ENCODE data around the gene WDR37.
"Not testable (repeated sequence)": the region's sequence is repeated elsewhere in the genome, so short reads cannot be mapped to it uniquely, and the experiment has no call there.

WDR37 gene

DNA sequence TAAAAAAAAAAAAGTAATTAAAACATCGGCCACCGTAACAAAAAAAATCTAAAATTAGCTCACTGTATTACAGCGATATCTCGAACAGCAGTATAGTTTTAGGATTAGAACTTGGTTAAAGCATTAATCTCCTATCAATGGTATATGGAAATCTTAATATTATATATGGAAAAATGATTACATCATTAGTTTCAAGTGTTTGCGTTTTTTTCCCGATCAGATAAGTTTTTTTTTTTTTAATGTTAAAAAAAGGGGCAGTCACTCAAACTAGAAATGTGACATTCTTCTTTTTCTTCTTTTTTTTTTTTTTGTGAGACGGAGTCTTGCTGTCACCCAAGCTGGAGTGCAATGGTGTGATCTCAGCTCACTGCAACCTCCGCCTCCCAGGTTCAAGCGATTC is 14.7 kb upstream of the WDR37 start:
- in situ Hi-C loops (cut with HindIII; ENCODE audit: low sequenced_read_pairs) = loop anchor here (10.0 kb wide), 1 partner anchor 57 kb away; the partner anchor contains the start of gene GTPBP4

DNA sequence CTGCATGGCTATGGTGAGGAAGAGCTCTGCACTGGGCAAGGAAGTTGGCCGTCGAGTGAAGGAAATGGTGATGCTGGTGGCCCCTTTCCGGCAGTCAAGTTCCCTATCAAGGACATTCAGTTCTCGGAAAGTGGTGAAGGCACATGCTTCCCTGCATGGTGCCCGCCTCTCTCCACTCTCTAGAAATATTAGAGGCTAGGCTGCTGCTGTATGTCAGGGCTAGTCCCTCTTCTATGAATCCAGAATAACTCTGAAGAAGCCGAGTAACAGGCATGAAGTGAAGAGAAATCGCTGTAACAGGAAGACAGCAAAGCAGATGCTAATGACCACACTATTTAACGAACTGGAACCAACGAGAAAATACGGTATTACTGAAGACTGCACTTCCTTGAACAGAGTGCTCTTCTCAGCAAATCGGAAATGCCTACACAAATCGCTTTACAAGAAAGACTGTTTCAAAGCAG is 12.6 kb upstream of the WDR37 start:
- in situ Hi-C loops (cut with HindIII; ENCODE audit: low sequenced_read_pairs) = loop anchor here (10.0 kb wide), 1 partner anchor 59 kb away; the partner anchor contains the start of gene GTPBP4

DNA sequence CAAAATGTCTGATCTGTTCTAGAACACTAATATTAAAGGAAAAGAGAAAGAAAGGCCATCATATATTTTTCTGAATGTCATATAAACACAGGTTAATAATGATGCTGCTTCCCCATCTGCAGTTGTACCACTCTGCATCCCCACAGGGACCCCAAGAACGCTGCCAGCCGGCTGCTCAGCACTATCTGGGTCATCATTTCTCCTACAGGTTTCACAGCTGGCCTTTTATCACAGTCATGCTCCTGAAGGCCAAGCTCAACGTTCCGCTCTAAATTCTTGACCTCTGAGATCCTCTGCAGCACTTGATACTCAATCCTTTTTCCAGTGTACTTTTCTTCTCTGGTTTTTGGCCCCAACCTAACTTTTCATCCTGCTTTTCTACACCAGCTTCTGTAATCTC is 12.0 kb upstream of the WDR37 start:
- in situ Hi-C loops (cut with HindIII; ENCODE audit: low sequenced_read_pairs) = loop anchor here (10.0 kb wide), 1 partner anchor 59 kb away; the partner anchor contains the start of gene GTPBP4

DNA sequence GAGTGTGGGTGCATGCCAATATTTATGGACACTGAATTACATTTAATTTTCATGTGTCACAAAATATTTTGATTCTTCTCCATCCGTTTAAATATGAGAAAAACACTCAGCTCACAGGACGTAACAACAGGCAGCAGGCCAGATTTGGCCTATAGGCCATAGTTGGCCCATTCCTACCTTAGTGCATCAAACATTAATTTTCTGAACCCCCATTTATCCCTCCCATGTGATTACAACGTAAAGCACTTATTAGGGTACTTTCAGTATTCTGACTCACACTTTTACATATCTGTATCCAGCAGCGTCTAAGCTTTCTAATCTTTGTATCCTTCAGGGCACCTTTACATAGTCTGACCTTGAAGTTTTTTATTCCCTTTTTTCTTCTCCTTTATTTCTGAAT is 11.2 kb upstream of the WDR37 start:
- in situ Hi-C loops (cut with HindIII; ENCODE audit: low sequenced_read_pairs) = loop anchor here (10.0 kb wide), 1 partner anchor 60 kb away; the partner anchor contains the start of gene GTPBP4

DNA sequence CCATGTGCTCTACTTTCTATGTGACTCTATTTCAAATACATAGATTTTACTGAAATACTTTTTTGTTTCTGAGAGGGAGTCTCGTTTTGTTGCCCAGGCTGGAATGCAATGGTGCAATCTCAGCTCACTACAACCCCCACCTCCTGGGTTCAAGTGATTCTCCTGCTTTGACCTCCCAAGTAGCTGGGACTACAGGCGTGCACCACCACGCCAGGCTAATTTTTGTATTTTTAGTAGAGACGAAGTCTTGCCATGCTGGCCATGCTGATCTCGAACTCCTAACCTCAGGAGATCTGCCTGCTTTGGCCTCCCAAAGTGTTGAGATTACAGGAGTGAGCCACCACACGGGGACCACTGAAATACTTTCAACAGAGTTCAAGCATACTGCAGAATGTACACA is 10.8 kb upstream of the WDR37 start:
- in situ Hi-C loops (cut with HindIII; ENCODE audit: low sequenced_read_pairs) = loop anchor here (10.0 kb wide), 1 partner anchor 61 kb away; the partner anchor contains the start of gene GTPBP4

DNA sequence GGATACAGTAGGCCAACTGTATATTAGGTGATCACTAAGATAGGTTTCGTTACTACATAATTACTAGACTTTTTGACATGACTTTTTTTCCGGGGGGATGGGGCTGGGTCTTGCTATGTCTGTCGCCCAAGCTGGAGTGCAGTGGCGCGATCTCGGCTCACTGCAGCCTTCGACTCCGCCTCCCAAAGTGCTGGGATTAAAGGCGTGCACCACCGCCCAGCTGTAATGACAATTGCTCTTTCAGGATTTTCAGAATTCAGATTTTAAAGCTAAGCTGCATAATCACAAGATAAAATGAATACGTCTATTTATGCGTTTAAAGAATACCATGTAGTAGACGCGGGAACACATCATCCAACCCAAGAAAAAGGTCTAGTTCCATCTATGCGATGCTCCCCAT is 8.2 kb upstream of the WDR37 start:
- in situ Hi-C loops (cut with HindIII; ENCODE audit: low sequenced_read_pairs) = loop anchor here (10.0 kb wide), 1 partner anchor 63 kb away; the partner anchor contains the start of gene GTPBP4

DNA sequence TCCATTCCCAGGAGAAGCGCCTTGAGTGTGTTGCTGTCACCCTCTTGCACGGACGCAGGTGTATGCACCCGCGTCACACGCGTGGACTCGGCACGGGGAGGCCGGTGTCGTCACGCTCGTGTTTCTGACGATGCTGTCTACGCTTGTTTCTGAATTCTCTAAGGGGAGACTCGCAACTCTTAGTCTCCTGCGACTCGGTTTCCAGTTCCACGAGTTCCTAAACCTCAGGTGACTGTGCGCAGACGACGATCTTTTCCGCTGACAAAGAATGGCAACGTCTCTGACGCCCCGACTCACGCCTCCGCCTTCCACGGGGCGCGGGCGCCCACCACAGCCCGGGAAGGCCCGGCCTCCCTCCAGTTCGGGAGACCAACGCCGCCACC is 7.8 kb upstream of the WDR37 start:
- in situ Hi-C loops (cut with HindIII; ENCODE audit: low sequenced_read_pairs) = loop anchor here (10.0 kb wide), 1 partner anchor 64 kb away; the partner anchor contains the start of gene GTPBP4

DNA sequence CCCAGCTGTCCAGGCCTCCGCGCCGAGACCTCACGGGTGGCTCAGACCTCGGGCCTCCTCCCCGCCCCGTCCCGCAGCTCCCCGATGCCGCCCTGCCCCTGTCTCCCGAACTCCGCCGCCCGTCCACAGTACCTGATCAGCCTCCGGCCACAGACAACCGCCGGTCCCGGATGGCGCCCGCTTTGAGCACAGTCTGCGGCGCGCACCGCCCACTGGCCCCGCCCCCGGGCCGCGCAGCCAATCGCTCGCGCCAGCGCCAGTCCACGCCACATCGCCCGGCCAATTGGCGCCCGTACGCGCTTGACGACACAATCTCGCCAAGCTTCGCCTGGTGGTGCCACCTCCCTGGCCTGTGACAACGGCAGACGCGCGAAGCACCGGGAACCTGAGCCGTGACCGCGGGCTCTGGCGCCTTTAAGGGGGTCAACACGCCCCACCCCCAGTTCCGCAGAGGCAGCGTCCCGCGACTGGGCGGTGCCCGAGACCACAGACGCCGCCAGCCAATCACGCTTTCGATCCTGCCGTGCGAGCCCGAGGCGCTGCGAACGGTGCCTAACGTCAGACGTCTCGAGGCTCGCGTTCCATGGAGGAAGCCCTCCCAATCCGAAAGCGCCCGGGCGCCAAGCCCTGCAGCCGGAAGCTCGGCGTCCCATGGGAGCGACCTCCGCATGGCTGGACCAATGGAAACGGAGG is 7.3 kb upstream of the WDR37 start, which contains the start of gene IDI1:
Gene IDI1, minus strand, starts transcription at position 388 of the 693 bp plus-strand sequence. Its CDS starts 116 bp downstream, at position 272.
- in situ Hi-C loops (cut with HindIII; ENCODE audit: low sequenced_read_pairs) = loop anchor here (10.0 kb wide), 1 partner anchor 64 kb away; the partner anchor contains the start of gene GTPBP4

DNA sequence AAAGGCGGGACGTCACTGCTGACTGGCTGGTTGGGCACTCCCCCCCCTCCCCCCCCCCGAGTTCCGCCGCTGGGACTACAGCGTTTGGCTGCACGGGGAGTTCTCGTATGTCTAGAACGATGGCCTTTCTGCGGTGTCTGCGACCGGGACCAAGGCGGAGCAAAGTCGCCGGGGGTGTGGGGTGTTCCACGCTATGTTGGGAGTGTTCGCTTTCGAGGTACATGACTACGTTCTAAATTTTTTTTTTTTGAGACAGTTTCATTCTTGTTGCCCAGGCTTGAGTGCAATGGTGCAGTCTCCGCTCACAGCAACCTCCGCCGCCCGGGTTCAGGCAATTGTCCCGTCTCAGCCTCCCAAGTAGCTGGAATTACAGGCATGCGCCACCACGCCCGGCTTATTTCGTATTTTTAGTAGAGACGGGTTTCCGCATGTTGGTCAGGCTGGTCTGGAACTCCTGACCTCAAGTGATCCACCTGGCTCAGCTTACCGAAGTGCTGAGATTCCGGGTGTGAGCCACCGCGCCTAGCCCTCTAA is 6.7 kb upstream of the WDR37 start:
- in situ Hi-C loops (cut with HindIII; ENCODE audit: low sequenced_read_pairs) = loop anchor here (10.0 kb wide), 1 partner anchor 65 kb away; the partner anchor contains the start of gene GTPBP4

DNA sequence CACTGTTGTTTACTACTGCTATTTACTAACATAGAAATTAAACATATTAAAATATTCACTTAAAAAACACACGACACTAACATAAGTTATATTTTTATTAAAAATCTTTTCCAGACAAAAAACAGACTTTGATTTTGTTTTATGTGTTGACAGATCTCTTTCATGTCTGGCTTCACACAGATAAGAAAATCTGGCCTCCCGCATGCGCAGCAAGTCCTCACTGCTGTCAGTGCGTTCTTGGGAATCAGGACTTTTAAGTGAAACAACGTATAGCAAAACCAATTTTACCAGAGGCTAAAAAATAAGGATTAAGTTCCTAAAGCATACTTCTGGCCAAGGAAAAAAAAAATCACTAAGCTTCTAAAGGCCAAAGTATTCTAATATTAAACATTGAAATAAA is 6.0 kb upstream of the WDR37 start:
- in situ Hi-C loops (cut with HindIII; ENCODE audit: low sequenced_read_pairs) = no loop called here

DNA sequence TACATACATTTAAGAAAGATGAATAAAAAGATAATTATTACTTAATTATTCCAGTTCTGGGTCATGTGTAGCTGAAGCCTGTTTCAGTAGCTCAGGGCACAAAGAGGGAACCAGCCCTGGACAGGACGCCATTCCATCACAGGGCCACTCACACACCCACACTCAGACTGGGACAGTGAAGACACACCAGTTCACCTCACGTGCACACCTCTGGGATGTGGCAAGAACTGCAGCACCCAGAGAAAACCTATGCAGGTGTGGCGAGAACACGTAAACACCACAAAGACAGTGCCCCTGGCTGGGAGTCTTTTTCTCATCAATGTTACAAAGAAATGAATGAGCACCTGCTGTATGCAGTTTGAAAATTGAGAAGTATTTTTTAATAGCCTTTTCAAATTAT is 5.6 kb upstream of the WDR37 start:
- in situ Hi-C loops (cut with HindIII; ENCODE audit: low sequenced_read_pairs) = no loop called here

DNA sequence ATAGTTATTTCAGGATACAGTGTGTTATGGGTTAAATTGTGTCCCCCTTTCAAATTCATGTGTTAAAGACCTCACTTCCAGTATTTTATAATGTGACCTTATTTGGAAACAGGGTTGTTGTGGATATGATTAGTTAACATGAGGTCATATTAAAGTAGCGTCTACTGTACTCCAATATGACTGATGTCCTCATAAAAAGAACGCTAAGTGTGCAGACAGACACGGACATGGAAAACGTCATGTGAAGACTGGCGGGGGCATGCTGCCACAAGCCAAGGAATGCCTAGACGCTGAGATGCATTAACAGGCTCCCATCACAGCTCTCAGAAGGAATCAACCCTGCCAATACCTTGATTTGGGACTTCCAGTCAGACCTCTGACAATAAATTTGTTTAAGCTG is 1.5 kb upstream of the WDR37 start:
- in situ Hi-C loops (cut with HindIII; ENCODE audit: low sequenced_read_pairs) = no loop called here

DNA sequence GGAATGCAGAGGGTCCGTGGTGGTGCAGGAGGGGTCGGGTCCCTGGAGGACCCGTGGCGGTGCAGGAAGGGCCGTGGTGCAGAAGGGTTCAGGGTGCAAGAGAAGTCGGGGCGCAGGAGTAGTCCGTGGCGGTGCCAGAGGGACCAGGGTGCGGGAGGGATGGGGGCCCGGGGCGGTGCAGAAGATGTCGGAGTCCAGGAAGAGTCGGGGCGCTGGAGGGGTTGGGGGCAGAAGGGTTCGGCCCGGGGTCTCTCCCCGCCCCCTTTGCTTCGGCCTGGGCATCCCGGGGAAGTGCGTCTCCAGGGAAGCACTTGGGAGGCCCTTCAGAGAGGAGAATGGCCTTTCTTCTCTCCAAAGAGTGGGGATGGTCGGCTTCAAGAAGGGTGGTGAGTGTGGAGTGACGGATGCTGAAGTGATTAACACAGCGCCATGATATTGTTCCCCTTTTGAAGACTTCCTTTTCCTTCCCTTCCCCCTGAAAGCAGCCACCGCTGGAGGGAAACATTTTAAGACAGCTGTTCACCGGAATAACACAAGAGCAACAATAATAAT is 997 bp downstream of the WDR37 start:
- in situ Hi-C loops (cut with HindIII; ENCODE audit: low sequenced_read_pairs) = no loop called here

DNA sequence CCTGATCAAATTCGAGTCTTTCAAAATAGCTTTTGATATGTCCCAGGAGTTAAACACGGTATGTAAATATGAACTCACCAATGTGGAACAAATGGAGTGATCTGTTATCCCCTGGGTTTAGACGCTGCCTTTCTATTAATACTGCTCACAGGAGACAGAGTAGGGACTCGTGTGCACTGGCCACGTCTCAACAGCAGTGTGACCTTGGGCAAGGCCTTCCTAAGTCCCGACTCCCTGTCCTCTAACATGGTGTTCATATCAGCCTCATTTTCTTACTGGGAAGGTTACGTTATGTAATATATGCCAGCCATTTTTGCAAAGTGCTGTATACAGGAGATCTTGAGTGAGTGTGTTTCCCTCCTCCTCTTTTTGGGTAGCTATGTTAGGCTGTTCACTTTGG is 1.8 kb downstream of the WDR37 start:
- in situ Hi-C loops (cut with HindIII; ENCODE audit: low sequenced_read_pairs) = no loop called here

DNA sequence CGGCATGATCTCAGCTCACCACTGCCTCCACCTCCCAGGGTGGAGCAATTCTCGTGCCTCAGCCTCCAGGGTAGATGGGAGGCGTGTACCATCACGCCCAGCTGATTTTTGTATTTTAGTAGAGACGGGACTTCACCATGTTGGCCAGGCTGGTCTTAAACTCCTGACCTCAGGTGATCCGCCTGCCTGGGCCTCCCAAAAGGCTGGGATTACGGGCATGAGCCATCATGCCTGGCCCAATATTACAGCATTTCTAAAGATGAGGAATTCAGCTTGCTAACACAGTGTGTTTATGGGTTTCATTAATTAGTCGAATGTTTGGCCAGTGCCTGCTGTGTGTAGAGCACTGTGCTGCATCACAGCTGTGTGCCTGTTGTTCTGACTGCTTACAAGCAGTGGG is 3.7 kb downstream of the WDR37 start:
- in situ Hi-C loops (cut with HindIII; ENCODE audit: low sequenced_read_pairs) = no loop called here

DNA sequence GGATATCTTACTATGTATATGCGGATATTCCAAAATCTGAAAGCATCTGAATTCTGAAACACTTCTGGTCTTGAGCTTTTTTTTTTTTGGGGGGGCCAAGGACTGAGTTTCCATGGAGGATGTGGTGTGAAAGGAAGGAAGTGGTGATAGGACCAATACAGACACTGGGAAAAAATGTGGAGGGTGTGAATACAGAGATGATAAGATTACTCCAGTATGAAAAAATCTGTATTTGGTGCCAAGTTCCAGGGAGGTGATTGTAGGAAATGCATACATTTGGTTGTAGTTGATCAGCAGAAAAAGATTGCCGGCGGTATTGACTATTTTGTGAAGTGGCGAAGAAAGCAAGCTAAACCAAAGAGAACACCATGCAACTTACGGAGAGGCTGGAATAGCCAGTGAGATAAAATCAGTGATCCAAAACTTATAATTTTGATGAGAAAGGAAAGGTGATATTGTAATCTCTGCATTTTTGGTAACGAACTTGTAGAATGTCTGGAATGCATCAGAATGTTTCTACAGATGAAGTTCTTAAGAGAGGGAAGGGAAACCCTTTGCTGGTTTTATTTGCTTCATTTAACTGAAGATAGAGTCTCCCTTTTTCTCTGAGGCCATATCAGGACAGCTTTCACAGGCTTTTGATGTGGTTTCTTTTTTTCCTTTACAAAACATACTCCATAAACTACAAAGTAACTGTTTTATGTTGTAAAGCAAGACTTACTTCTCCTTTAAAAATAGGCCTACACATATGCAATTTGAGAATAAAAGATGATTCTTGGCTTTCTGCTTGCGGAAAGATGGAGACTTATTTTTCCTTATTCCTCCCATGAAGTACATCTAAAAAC is 6.0 kb downstream of the WDR37 start:
- in situ Hi-C loops (cut with HindIII; ENCODE audit: low sequenced_read_pairs) = no loop called here

DNA sequence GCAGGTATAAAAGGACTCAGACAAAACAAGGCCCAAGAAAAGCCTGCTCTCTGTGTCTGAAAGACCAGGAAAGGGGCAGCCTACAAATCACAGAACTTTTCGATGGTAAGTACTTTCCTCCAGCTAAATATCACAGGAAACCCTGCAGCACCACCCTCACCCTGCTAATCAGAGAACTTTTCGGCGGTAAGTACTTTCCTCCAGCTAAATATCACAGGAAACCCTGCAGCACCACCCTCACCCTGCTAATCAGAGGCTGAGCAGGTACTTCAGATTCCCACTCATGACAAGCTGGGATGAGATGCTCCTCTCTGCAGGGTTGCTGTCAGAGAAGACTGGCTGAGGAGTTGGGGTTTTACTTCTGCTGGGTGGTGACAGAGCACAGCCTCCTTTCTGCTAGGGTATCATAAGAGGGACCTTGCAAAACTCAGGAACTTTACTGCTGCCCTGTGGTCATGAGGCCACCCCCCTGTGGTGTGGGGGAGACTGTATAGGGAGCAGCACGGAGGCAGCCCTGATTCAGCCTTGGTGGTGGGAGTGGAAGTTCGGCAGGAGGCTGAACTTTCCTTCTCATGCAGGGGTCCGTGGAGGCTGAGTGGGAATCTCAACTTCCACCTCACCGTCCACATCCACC is 7.2 kb downstream of the WDR37 start:
- in situ Hi-C loops (cut with HindIII; ENCODE audit: low sequenced_read_pairs) = no loop called here

DNA sequence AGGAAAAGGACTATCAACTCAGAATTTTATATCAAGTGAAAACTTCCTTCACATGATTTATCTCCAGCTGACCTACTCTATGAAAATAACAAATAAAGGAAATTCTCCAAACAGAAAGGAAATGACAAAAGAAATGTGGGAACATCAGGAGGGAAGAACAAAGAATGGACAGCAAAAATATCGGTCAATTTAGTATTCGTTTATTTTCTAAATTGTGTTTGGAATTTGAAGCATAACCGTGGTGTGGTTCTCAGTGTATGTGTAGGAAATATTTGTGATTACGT is 8.7 kb downstream of the WDR37 start:
- in situ Hi-C loops (cut with HindIII; ENCODE audit: low sequenced_read_pairs) = no loop called here

DNA sequence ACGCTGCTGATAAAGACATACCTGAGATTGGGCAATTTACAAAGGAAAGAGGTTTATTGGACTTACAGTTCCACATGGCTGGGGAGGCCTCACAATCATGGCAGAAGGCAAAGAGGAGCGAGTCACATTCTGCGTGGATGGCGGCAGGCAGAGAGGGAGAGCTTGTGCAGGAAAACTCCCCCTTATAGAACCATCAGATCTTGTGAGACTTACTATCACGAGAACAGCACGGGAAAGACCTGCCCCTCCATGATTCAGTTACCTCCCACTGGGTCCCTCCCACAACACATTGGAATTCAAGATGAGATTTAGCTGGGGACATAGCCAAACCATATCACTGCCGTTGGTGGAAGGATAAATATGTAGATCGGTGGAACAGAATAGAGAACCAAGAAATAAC is 10.5 kb downstream of the WDR37 start:
- in situ Hi-C loops (cut with HindIII; ENCODE audit: low sequenced_read_pairs) = not testable (repeated sequence)
